NCI-H146 treated with DMSO at 0.1 percent for 48 hours (cell line): ENCODE data around the gene KCP.

Experiments used
- DNase-seq: peaks from one replicate; lab custom pipeline; 2025; ENCODE audit not compliant: unreplicated experiment; lab: John Stamatoyannopoulos, UW

Gene KCP

GRCh38 chr7:128908750-128909624 is 1.5 kb downstream of the KCP start:
- no peak for DNase-seq

GRCh38 chr7:128906766-128907559 is 3.5 kb downstream of the KCP start:
- no peak for DNase-seq

- DNase-seq = no peak
Measured at GRCh38 chr7:128906001-128906765, 4.3 kb downstream of the KCP start.

- DNase-seq = peak; percentile 47
Measured at GRCh38 chr7:128904381-128905197, 5.9 kb downstream of the KCP start.

GRCh38 chr7:128903621-128904361 is 6.7 kb downstream of the KCP start:
- DNase-seq = no peak

- no peak for DNase-seq
Measured at GRCh38 chr7:128902761-128903585, 7.5 kb downstream of the KCP start.

GRCh38 chr7:128900237-128900636 is 10.3 kb downstream of the KCP start:
- DNase-seq = no peak

GRCh38 chr7:128899392-128899791 is 11.1 kb downstream of the KCP start:
- DNase-seq = no peak

GRCh38 chr7:128895320-128895719 is 15.2 kb downstream of the KCP start:
- no peak for DNase-seq

GRCh38 chr7:128894101-128894440 is 16.4 kb downstream of the KCP start:
- DNase-seq = no peak

GRCh38 chr7:128893251-128894100 is 17.0 kb downstream of the KCP start:
- no peak for DNase-seq

GRCh38 chr7:128892521-128893250 is 17.8 kb downstream of the KCP start:
- DNase-seq = no peak

- DNase-seq = no peak
Measured at GRCh38 chr7:128891942-128892269, 18.6 kb downstream of the KCP start.

- peak; percentile 14 for DNase-seq
Measured at GRCh38 chr7:128891110-128891941, 19.2 kb downstream of the KCP start.

GRCh38 chr7:128890306-128891109 is 20.0 kb downstream of the KCP start:
- DNase-seq = peak; percentile 11

- DNase-seq = no peak
Measured at GRCh38 chr7:128889121-128889520, 21.4 kb downstream of the KCP start.
